ENCODE data around the gene LRP1. TPM values are rescaled to one million over a fixed set of nuclear protein-coding genes. Genes with fewer than 3 reads are reported as not detected.

The LRP1 gene
- total RNA-seq, 2 donors from 2014 or later, result 663 to 755 TPM

GRCh38 chr12:57209916-57210315, 81.6 kb downstream of the LRP1 start:
- Histone ChIP-seq H3K4me1 (ENCODE audit: control insufficient read depth in 1 of 2, low read depth in 2 of 2) (peaks cover 6 to 44% of the 10 kb centered on the region in 2 donors), H3K27ac (no peak overlapping the region), H3K9me3 (no peaks in the 10 kb centered on the region), H3K4me3 (no peak overlapping the region), H3K27me3 (replicated peaks; ENCODE audit: insufficient read depth) (no peaks in the 10 kb centered on the region), H3K36me3 (peaks cover 68% of the 10 kb centered on the region)
- DNase-seq (ENCODE audit: low spot score) (no peak), ATAC-seq (ENCODE audit: insufficient number of reproducible peaks, low FRiP score, low read depth) (no peak)
- TF ChIP-seq CTCF (IDR thresholded peaks at IDR 0.05), result no peak

- Histone ChIP-seq H3K4me1 (ENCODE audit: control insufficient read depth in 1 of 2, low read depth in 2 of 2) (peaks cover 9 to 48% of the 10 kb centered on the region in 2 donors), H3K36me3 (peaks cover 62% of the 10 kb centered on the region), H3K27ac (no peak overlapping the region), H3K4me3 (no peak overlapping the region), H3K27me3 (replicated peaks; ENCODE audit: insufficient read depth) (no peaks in the 10 kb centered on the region), H3K9me3 (no peaks in the 10 kb centered on the region)
- no peak for TF ChIP-seq CTCF (IDR thresholded peaks at IDR 0.05)
- ATAC-seq (ENCODE audit: insufficient number of reproducible peaks, low FRiP score, low read depth), result no peak
- DNase-seq (ENCODE audit: low spot score), result no peak
Observed at GRCh38 chr12:57210461-57210860, 82.2 kb downstream of the LRP1 start.

- Histone ChIP-seq H3K4me3 (no peak overlapping the region), H3K27me3 (replicated peaks; ENCODE audit: insufficient read depth) (no peaks in the 10 kb centered on the region), H3K27ac (peak overlapping the region; percentile 59 to 71), H3K9me3 (no peaks in the 10 kb centered on the region), H3K4me1 (ENCODE audit: control insufficient read depth in 1 of 2, low read depth in 2 of 2) (peaks cover 13 to 54% of the 10 kb centered on the region in 2 donors), H3K36me3 (peaks cover 56% of the 10 kb centered on the region)
- DNase-seq (ENCODE audit: low spot score) (no peak), ATAC-seq (ENCODE audit: insufficient number of reproducible peaks, low FRiP score, low read depth) (no peak)
- TF ChIP-seq CTCF (IDR thresholded peaks at IDR 0.05), result no peak
Observed at GRCh38 chr12:57210926-57211692, 82.8 kb downstream of the LRP1 start.

GRCh38 chr12:57211791-57212700, 83.8 kb downstream of the LRP1 start:
- no peak for ATAC-seq (ENCODE audit: insufficient number of reproducible peaks, low FRiP score, low read depth)
- H3K4me3 ChIP-seq, result no peak overlapping the region
- H3K4me1 ChIP-seq (ENCODE audit: control insufficient read depth in 1 of 2, low read depth in 2 of 2), result peaks cover 18 to 62% of the 10 kb centered on the region in 2 donors
- no peak for DNase-seq (ENCODE audit: low spot score)
- TF ChIP-seq CTCF (IDR thresholded peaks at IDR 0.05), result no peak
- no peaks in the 10 kb centered on the region for H3K27me3 ChIP-seq (replicated peaks; ENCODE audit: insufficient read depth)
- peaks cover 47% of the 10 kb centered on the region for H3K36me3 ChIP-seq
- H3K9me3 ChIP-seq, result no peaks in the 10 kb centered on the region
- peak overlapping the region; percentile 59 to 71 for H3K27ac ChIP-seq

- Histone ChIP-seq H3K4me1 (ENCODE audit: control insufficient read depth in 1 of 2, low read depth in 2 of 2) (peaks cover 20 to 68% of the 10 kb centered on the region in 2 donors), H3K27ac (peak overlapping the region; percentile 59 to 71)
Observed at GRCh38 chr12:57212701-57213057, 84.4 kb downstream of the LRP1 start.

More at GRCh38 chr12:57212701-57213057, 84.4 kb downstream of the LRP1 start:
- H3K4me3 ChIP-seq, result no peak overlapping the region
- H3K36me3 ChIP-seq, result peaks cover 42% of the 10 kb centered on the region
- DNase-seq (ENCODE audit: low spot score) (no peak), ATAC-seq (ENCODE audit: insufficient number of reproducible peaks, low FRiP score, low read depth) (no peak)
- H3K27me3 ChIP-seq (replicated peaks; ENCODE audit: insufficient read depth), result no peaks in the 10 kb centered on the region
- no peaks in the 10 kb centered on the region for H3K9me3 ChIP-seq
- TF ChIP-seq CTCF (IDR thresholded peaks at IDR 0.05), result no peak
